GM20000 (cell line): ENCODE results near the gene SLC7A14.

Experiments used
- DNase-seq: peaks from one replicate; pipeline ENCODE4 v3.0.0; 2012; ENCODE audit warnings: low spot score
- TF ChIP-seq, protein P1 (sequence below): IDR thresholded peaks from 2 replicates; pipeline ENCODE4 v1.5.1; 2012; ENCODE audit warnings: mild to moderate bottlenecking, control low read depth; ENCODE audit errors: extremely low read depth, missing control alignments

The SLC7A14 gene

DNA sequence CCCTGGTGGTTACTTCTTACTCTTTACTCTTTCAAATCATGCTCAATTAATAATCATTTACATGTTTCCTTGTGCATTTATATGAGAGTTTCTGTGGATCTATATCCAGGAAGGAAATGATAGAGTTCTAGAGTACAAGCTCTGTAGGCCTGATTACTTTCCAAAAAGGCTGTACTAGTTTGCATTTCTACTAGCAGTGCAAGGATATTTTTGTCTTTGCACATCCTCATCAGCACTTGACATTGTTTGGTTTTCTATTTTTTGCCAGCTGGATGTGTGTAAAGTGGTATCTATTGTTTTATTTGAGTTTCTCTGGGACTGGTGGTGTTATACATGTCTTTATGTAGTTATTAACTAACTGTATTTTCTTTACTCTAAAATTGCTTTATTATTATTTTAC is 19.6 kb upstream of the SLC7A14 start:
- TF ChIP-seq, protein P1, sequence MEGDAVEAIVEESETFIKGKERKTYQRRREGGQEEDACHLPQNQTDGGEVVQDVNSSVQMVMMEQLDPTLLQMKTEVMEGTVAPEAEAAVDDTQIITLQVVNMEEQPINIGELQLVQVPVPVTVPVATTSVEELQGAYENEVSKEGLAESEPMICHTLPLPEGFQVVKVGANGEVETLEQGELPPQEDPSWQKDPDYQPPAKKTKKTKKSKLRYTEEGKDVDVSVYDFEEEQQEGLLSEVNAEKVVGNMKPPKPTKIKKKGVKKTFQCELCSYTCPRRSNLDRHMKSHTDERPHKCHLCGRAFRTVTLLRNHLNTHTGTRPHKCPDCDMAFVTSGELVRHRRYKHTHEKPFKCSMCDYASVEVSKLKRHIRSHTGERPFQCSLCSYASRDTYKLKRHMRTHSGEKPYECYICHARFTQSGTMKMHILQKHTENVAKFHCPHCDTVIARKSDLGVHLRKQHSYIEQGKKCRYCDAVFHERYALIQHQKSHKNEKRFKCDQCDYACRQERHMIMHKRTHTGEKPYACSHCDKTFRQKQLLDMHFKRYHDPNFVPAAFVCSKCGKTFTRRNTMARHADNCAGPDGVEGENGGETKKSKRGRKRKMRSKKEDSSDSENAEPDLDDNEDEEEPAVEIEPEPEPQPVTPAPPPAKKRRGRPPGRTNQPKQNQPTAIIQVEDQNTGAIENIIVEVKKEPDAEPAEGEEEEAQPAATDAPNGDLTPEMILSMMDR: no peak
- DNase-seq: no peak

- TF ChIP-seq, protein P1: no peak
- no peak for DNase-seq
Measured at GRCh38 chr3:170603770-170604510, 18.1 kb upstream of the SLC7A14 start.

DNA sequence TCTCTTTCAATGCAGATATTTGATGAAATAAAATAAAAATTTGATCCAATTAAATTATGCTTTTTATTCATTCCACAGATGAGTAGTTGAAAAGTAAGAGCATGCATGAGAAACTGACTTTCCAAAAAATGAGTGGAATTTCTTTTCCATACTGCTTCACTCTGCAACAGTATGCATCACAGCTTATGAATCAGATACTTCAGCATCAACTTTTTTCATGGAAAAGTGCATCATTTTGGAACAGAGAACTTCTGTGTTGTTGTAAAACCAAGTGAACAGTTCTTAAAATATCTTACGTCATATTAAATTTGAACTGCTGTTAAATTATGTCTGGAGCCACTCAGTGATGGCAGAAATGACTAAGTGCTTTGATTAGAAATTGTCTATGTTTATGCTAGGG is 16.7 kb upstream of the SLC7A14 start:
- TF ChIP-seq, protein P1: no peak

DNA sequence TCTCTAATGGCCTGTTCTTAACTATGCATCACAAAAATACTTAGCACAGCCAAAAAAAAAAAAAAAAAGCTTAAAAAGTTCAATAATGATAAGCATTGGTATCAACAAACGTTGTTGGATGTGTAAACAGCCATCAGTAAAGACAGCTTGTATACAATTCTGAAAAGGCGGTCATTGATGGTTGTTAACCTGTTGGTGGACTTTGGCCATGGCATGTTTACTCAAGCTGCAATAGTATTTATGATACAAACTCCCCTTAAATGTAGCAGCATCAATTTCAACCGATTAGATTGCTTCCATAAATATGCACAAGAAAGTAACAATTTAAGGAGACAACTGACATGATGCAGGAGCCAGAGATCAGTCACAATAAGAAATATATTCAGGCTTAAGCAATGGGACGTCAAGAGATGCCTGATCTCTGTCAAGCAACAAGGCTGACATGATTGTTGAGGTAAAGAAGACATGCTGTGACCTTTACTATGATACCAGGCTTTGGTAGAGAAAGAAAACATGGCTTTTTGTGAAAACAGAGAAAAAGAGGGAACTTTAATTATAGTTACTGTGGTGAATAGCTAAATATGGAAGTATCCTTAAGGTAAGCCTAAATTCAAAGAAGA is 14.2 kb upstream of the SLC7A14 start:
- TF ChIP-seq, protein P1: no peak
- DNase-seq: no peak

More for the DNA sequence above, 16.7 kb upstream of the SLC7A14 start:
- DNase-seq: no peak

- TF ChIP-seq, protein P1: no peak
- DNase-seq: no peak
Measured at GRCh38 chr3:170599091-170599490, 13.2 kb upstream of the SLC7A14 start.

- TF ChIP-seq, protein P1: no peak
- no peak for DNase-seq
Measured at GRCh38 chr3:170598091-170598502, 12.2 kb upstream of the SLC7A14 start.

DNA sequence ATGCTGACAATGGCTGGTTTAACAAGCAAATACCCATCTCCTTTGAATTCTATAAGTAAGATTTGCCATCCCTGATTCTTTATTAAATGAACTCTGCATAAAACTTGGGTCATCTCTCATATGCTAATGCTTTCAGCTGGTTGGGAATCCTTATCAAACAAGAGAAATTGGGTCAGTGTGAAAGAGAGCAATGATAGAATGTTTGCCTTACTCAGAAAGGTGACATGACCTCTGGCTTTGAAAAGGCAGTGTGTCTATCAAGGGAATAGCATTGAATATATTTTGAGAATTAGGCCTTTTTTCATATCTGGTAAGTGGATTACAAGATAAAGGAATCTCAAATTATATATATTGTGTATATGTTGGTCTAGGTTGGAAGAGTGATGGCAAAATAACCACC is 8.7 kb upstream of the SLC7A14 start:
- DNase-seq: no peak
- TF ChIP-seq, protein P1: no peak
